ENCODE measurements around the gene CCDC9B. TPM values are rescaled to one million over a fixed set of nuclear protein-coding genes. Genes with fewer than 3 reads are reported as not detected.

CCDC9B gene
- total and polyA plus RNA-seq, 7 donors, result 5.1 to 97.2 (median 43.9) TPM

DNA sequence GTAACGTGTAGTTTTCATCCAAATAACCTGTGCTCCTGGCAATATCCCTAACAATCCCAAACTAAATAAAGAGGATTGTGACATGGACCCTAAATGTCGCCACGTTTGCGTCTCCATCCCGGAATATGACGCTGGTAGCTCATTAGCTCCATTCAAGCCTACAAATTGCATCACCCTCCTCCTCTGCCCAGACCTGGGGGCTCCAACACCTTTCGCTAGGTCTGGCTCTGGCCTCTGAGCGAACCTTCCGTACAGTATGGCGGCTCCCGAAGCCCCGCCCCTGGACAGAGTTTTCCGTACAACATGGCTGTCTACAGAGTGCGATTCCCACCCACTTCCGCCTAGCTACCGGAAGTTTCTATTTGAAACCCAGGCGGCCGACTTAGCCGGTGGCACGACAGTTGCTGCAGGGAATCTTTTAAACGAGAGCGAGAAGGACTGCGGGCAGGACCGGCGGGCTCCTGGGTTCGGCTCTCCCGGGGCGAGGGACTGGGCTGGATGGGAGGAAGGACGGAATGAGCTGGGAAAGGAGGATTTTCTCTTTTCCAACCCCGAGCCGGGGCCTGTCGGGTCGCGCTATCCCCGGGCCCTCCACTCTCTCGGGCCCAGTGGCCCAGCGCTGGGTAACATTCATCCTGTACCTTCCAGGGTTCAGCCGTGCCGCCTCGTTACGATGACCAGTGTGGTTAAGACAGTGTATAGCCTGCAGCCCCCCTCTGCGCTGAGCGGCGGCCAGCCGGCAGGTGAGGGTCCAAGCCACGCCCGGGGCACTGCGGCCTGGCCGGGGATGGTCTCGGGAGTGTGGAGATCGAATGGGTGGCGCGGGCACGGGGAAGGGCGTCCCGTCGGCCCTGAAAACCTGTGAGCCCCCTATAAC lies 42.1 kb upstream of the CCDC9B start, which contains the start of gene KNSTRN:
Gene KNSTRN, plus strand, starts transcription at position 142 of the 877 bp plus-strand sequence. Its CDS starts 115 bp downstream, at position 257.
- peaks cover 0 to 28% (median 18%) of the 10 kb centered on the region in 4 donors for H3K4me1 ChIP-seq
- H3K27ac ChIP-seq, result peak within 1 kb of the TSS in 3 of 4 donors; percentile 50 to 72 (median 61)
- WGBS, 2 donors, result 6 to 7% methylated on average over 57 of the region's 57 CpGs
- intact Hi-C loops (cut with DNase I), result no loop called here
- TF ChIP-seq POLR2AphosphoS5 (IDR thresholded peaks at IDR 0.05) (peak in 3 of 4 donors; percentile 31 to 45 (median 34)), CTCF (IDR thresholded peaks at IDR 0.05) (no peak), POLR2A (IDR thresholded peaks at IDR 0.05) (no peak), EP300 (IDR thresholded peaks at IDR 0.05) (no peak)
- DNase-seq, result peak; percentile 95
- no peaks in the 10 kb centered on the region for H3K27me3 ChIP-seq
- H3K4me3 ChIP-seq, result peak within 1 kb of the TSS; percentile 61 to 88 (median 78)
- H3K36me3 ChIP-seq, result peaks cover 0 to 11% (median 6%) of the 10 kb centered on the region in 4 donors
- no peaks in the 10 kb centered on the region for H3K9me3 ChIP-seq

- no peak for TF ChIP-seq POLR2A (IDR thresholded peaks at IDR 0.05)
- TF ChIP-seq EP300 (IDR thresholded peaks at IDR 0.05), result no peak
- TF ChIP-seq POLR2AphosphoS5 (IDR thresholded peaks at IDR 0.05), result no peak
- no peak for TF ChIP-seq CTCF (IDR thresholded peaks at IDR 0.05)
- H3K4me3 ChIP-seq, result no peak overlapping the region
- peaks cover 0 to 7% (median 4%) of the 10 kb centered on the region in 4 donors for H3K36me3 ChIP-seq
- intact Hi-C loops (cut with DNase I), result no loop called here
- WGBS, 2 donors, result 85 to 93% methylated on average over 11 of the region's 11 CpGs
- H3K4me1 ChIP-seq, result peaks cover 0 to 28% (median 18%) of the 10 kb centered on the region in 4 donors
- H3K27me3 ChIP-seq, result no peaks in the 10 kb centered on the region
- no peaks in the 10 kb centered on the region for H3K9me3 ChIP-seq
- H3K27ac ChIP-seq, result no peak overlapping the region
- no peak for DNase-seq
Measured at GRCh38 chr15:40381818-40382529, 41.2 kb upstream of the CCDC9B start.

DNA sequence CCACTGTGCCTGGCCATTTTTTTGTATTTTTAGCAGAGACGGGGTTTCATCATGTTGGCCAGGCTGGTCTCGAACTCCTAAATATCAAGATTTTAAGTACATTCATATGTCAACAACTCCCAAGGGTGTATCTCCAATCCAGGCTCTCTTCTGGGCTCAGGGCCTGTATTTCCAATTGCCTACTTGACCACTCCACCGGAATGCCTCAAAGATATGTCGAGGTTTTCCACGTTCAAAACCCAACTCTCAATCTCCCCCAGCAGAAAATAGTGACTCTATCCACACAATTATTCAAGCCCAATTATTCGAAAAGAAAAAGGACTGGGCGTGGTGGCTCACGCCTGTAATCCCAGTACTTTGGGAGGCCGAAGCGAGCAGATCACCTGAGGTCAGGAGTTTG lies 39.9 kb upstream of the CCDC9B start:
- Histone ChIP-seq H3K4me3 (no peak overlapping the region), H3K4me1 (peaks cover 0 to 28% (median 18%) of the 10 kb centered on the region in 4 donors), H3K36me3 (no peaks in the 10 kb centered on the region), H3K27me3 (no peaks in the 10 kb centered on the region), H3K9me3 (no peaks in the 10 kb centered on the region), H3K27ac (peak overlapping the region in 2 of 4 donors; percentile 50 to 59)
- intact Hi-C loops (cut with DNase I), result no loop called here
- DNase-seq, result no peak
- TF ChIP-seq CTCF (IDR thresholded peaks at IDR 0.05) (no peak), POLR2A (IDR thresholded peaks at IDR 0.05) (no peak), POLR2AphosphoS5 (IDR thresholded peaks at IDR 0.05) (no peak), EP300 (IDR thresholded peaks at IDR 0.05) (no peak)
- 96% methylated on average over 10 of the region's 10 CpGs for WGBS, 2 donors

GRCh38 chr15:40379853-40380252 lies 39.1 kb upstream of the CCDC9B start:
- intact Hi-C loops (cut with DNase I), result no loop called here
- H3K27me3 ChIP-seq, result no peaks in the 10 kb centered on the region
- 12 to 42% methylated on average over 4 of the region's 4 CpGs for WGBS, 2 donors
- no peaks in the 10 kb centered on the region for H3K9me3 ChIP-seq
- peak overlapping the region in 3 of 4 donors; percentile 1 to 59 (median 50) for H3K27ac ChIP-seq
- DNase-seq, result peak; percentile 75
- no peak overlapping the region for H3K4me3 ChIP-seq
- TF ChIP-seq EP300 (IDR thresholded peaks at IDR 0.05) (no peak), POLR2AphosphoS5 (IDR thresholded peaks at IDR 0.05) (peak in 1 of 4 donors; percentile 23)
- peaks cover 0 to 28% (median 18%) of the 10 kb centered on the region in 4 donors for H3K4me1 ChIP-seq
- H3K36me3 ChIP-seq, result no peaks in the 10 kb centered on the region

DNA sequence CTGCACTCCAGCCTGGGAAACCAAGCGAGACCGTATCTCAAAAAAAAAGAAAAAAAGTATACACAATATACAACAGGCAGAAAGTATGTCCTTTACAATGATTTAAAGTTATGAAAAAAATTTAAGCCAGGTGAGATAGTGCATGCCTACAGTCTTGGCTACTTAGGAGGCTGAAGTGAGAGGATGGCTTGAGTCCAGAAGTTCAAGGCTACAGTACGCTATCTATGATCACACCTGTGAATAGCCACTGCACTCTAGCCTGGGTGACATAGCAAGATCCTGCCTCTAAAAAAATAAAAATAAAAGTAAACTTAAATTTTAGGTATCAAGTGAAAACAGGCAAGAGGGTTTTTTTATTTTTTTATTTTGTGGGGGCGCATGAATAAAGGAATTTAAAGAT lies 38.6 kb upstream of the CCDC9B start:
- H3K27ac ChIP-seq, result peak overlapping the region in 2 of 4 donors; percentile 1 to 59
- intact Hi-C loops (cut with DNase I), result no loop called here
- no peak overlapping the region for H3K4me3 ChIP-seq
- WGBS, 2 donors, result 85 to 95% methylated on average over 4 of the region's 4 CpGs
- no peaks in the 10 kb centered on the region for H3K27me3 ChIP-seq
- peaks cover 0 to 28% (median 18%) of the 10 kb centered on the region in 4 donors for H3K4me1 ChIP-seq
- no peak for DNase-seq
- no peaks in the 10 kb centered on the region for H3K36me3 ChIP-seq
- H3K9me3 ChIP-seq, result no peaks in the 10 kb centered on the region
- TF ChIP-seq CTCF (IDR thresholded peaks at IDR 0.05) (no peak), EP300 (IDR thresholded peaks at IDR 0.05) (no peak), POLR2A (IDR thresholded peaks at IDR 0.05) (no peak), POLR2AphosphoS5 (IDR thresholded peaks at IDR 0.05) (no peak)
